ENCODE measurements around the gene NUAK2.

NUAK2 gene

GRCh38 chr1:205274041-205274691 is 47.4 kb downstream of the NUAK2 start:
- TF ChIP-seq POLR2A (IDR thresholded peaks at IDR 0.05; ENCODE audit: low read length), result no peak
- no peak for TF ChIP-seq GATA1 (IDR thresholded peaks at IDR 0.05; ENCODE audit: low read depth, low read length)
- no peak for DNase-seq

GRCh38 chr1:205273551-205273982 is 48.0 kb downstream of the NUAK2 start:
- peak; percentile 73 to 85 for DNase-seq
- TF ChIP-seq POLR2A (IDR thresholded peaks at IDR 0.05; ENCODE audit: low read length) (no peak), GATA1 (IDR thresholded peaks at IDR 0.05; ENCODE audit: low read depth, low read length) (no peak)

- no peak for TF ChIP-seq GATA1 (IDR thresholded peaks at IDR 0.05; ENCODE audit: low read depth, low read length)
- TF ChIP-seq POLR2A (IDR thresholded peaks at IDR 0.05; ENCODE audit: low read length), result no peak
- peak in 1 of 2 experiments; percentile 50 for DNase-seq
Measured at GRCh38 chr1:205272536-205272935, 49.0 kb downstream of the NUAK2 start.

GRCh38 chr1:205271745-205272144 is 49.8 kb downstream of the NUAK2 start:
- DNase-seq, result no peak
- TF ChIP-seq POLR2A (IDR thresholded peaks at IDR 0.05; ENCODE audit: low read length) (no peak), GATA1 (IDR thresholded peaks at IDR 0.05; ENCODE audit: low read depth, low read length) (no peak)

- no peak for DNase-seq
- TF ChIP-seq GATA1 (IDR thresholded peaks at IDR 0.05; ENCODE audit: low read depth, low read length) (no peak), POLR2A (IDR thresholded peaks at IDR 0.05; ENCODE audit: low read length) (no peak)
Measured at GRCh38 chr1:205271277-205271676, 50.3 kb downstream of the NUAK2 start.

GRCh38 chr1:205270764-205271163 is 50.8 kb downstream of the NUAK2 start:
- DNase-seq, result no peak
- TF ChIP-seq GATA1 (IDR thresholded peaks at IDR 0.05; ENCODE audit: low read depth, low read length), result no peak
- TF ChIP-seq POLR2A (IDR thresholded peaks at IDR 0.05; ENCODE audit: low read length), result no peak

- no peak for TF ChIP-seq POLR2A (IDR thresholded peaks at IDR 0.05; ENCODE audit: low read length)
- TF ChIP-seq GATA1 (IDR thresholded peaks at IDR 0.05; ENCODE audit: low read depth, low read length), result no peak
- no peak for DNase-seq
Measured at GRCh38 chr1:205270271-205270670, 51.3 kb downstream of the NUAK2 start.

GRCh38 chr1:205269711-205270110 is 51.8 kb downstream of the NUAK2 start:
- TF ChIP-seq POLR2A (IDR thresholded peaks at IDR 0.05; ENCODE audit: low read length), result no peak
- TF ChIP-seq GATA1 (IDR thresholded peaks at IDR 0.05; ENCODE audit: low read depth, low read length), result no peak
- no peak for DNase-seq

- TF ChIP-seq POLR2A (IDR thresholded peaks at IDR 0.05; ENCODE audit: low read length), result no peak
- no peak for TF ChIP-seq GATA1 (IDR thresholded peaks at IDR 0.05; ENCODE audit: low read depth, low read length)
Measured at GRCh38 chr1:205268846-205269680, 52.5 kb downstream of the NUAK2 start.

GRCh38 chr1:205267306-205267902 is 54.1 kb downstream of the NUAK2 start:
- DNase-seq, result peak; percentile 63 to 82
- TF ChIP-seq POLR2A (IDR thresholded peaks at IDR 0.05; ENCODE audit: low read length) (no peak), GATA1 (IDR thresholded peaks at IDR 0.05; ENCODE audit: low read depth, low read length) (no peak)

More at GRCh38 chr1:205268846-205269680, 52.5 kb downstream of the NUAK2 start:
- DNase-seq, result no peak

GRCh38 chr1:205266611-205267305 is 54.8 kb downstream of the NUAK2 start:
- TF ChIP-seq POLR2A (IDR thresholded peaks at IDR 0.05; ENCODE audit: low read length) (no peak), GATA1 (IDR thresholded peaks at IDR 0.05; ENCODE audit: low read depth, low read length) (no peak)
- no peak for DNase-seq

- peak; percentile 75 to 79 for DNase-seq
- no peak for TF ChIP-seq GATA1 (IDR thresholded peaks at IDR 0.05; ENCODE audit: low read depth, low read length)
- no peak for TF ChIP-seq POLR2A (IDR thresholded peaks at IDR 0.05; ENCODE audit: low read length)
Measured at GRCh38 chr1:205263580-205264190, 57.9 kb downstream of the NUAK2 start.

GRCh38 chr1:205262731-205263171 is 58.8 kb downstream of the NUAK2 start:
- no peak for DNase-seq
- no peak for TF ChIP-seq POLR2A (IDR thresholded peaks at IDR 0.05; ENCODE audit: low read length)
- no peak for TF ChIP-seq GATA1 (IDR thresholded peaks at IDR 0.05; ENCODE audit: low read depth, low read length)
